Activated B cell treated with CpG ODN at 0.5 μM for 24 hours (primary cell): ENCODE measurements around the gene TP53I13. TPM values are rescaled to one million over a fixed set of nuclear protein-coding genes. Genes with fewer than 3 reads are reported as not detected.

ENCODE experiments used
- ATAC-seq: fragments of 200-7000 bp; cut with Tn5 transposase; one replicate; pipeline ENCODE4 v1.10.0; 2021; ENCODE audit warnings: low read depth, mild to moderate bottlenecking, moderate library complexity
- CTCF ChIA-PET: fragments of 350-600 bp; sonication (Branson Sonifier 250); formaldehyde crosslinking; loops from one replicate; lab custom pipeline; 2021; ENCODE audit warnings: antibody characterized with exemption; lab: Charles Lee
- POLR2A ChIA-PET: fragments of 350-600 bp; sonication (Branson Sonifier 250); formaldehyde crosslinking; loops from one replicate; lab custom pipeline; 2021; ENCODE audit warnings: antibody characterized with exemption; lab: Charles Lee
- DNase-seq: peaks from one replicate; pipeline ENCODE4 v3.0.0; 2022
- H3K27ac Mint-ChIP-seq: one replicate; pipeline ENCODE4 v1.8.0; 2020; ENCODE audit warnings: mixed read lengths
- H3K27me3 Mint-ChIP-seq: one replicate; pipeline ENCODE4 v1.8.0; 2021; ENCODE audit warnings: mixed read lengths
- H3K36me3 Mint-ChIP-seq: one replicate; pipeline ENCODE4 v1.8.0; 2021; ENCODE audit warnings: low read depth, mixed read lengths
- H3K4me1 Mint-ChIP-seq: one replicate; pipeline ENCODE4 v1.8.0; 2021; ENCODE audit warnings: mixed read lengths
- H3K4me3 Mint-ChIP-seq: one replicate; pipeline ENCODE4 v1.8.0; 2020; ENCODE audit warnings: mild to moderate bottlenecking, mixed read lengths
- H3K9me3 Mint-ChIP-seq: one replicate; pipeline ENCODE4 v1.8.0; 2020; ENCODE audit warnings: mixed read lengths
- CTCF ChIP-seq: fragments of 200-600 bp; IDR thresholded peaks from one replicate; pipeline ENCODE4 v1.8.0; 2022; ENCODE audit warnings: antibody characterized with exemption, mild to moderate bottlenecking
- intact Hi-C: fragments of 100-400 bp; cut with micrococcal nuclease; formaldehyde crosslinking; loops from one replicate; pipeline ENCODE4 v1.15.1; 2024
- total RNA-seq: library from RNA; stranded (reverse); gene quantifications from 2 replicates; pipeline ENCODE4 v1.2.3, GENCODE V29; 2022

Gene TP53I13
- total RNA-seq, 1 donor from 2014 or later: 71.2 TPM

- CTCF ChIA-PET: interaction anchor here (0.7 to 0.9 kb wide), 2 partner anchors 23 to 25 kb away, joined by 4 to 5 read pairs; no protein-coding TSS in a partner anchor
- no peak for TF ChIP-seq CTCF
- H3K4me3 Mint-ChIP-seq: peak overlapping the region; percentile 56
- H3K36me3 Mint-ChIP-seq: peaks cover 9% of the 10 kb centered on the region
- POLR2A ChIA-PET: interaction anchor here (1.3 to 1.6 kb wide), 3 partner anchors 25 to 267 kb away, joined by 3 to 5 read pairs (median 4); partner anchors contain the start of genes NUFIP2 and TAOK1
- H3K27me3 Mint-ChIP-seq: no peaks in the 10 kb centered on the region
- H3K9me3 Mint-ChIP-seq: no peaks in the 10 kb centered on the region
- ATAC-seq: peak; percentile 22
- peaks cover 84% of the 10 kb centered on the region for H3K4me1 Mint-ChIP-seq
- peak overlapping the region; percentile 82 for H3K27ac Mint-ChIP-seq
- DNase-seq: no peak
- intact Hi-C loops: loop anchor here (10.0 kb wide), 1 partner anchor 417 kb away; no protein-coding TSS in a partner anchor
These were observed 6.7 kb upstream of the TP53I13 start for GRCh38 chr17:29561554-29562517.

GRCh38 chr17:29562615-29563014, 5.9 kb upstream of the TP53I13 start:
- ChIA-PET CTCF (interaction anchor here (0.9 kb wide), 1 partner anchor 22 kb away, joined by 5 read pairs; no protein-coding TSS in a partner anchor), POLR2A (no interaction called here)
- intact Hi-C loops: loop anchor here (10.0 kb wide), 1 partner anchor 418 kb away; no protein-coding TSS in a partner anchor
- no peaks in the 10 kb centered on the region for H3K9me3 Mint-ChIP-seq
- peak overlapping the region; percentile 82 for H3K27ac Mint-ChIP-seq
- no peak for DNase-seq
- no peak for ATAC-seq
- H3K27me3 Mint-ChIP-seq: no peaks in the 10 kb centered on the region
- peaks cover 76% of the 10 kb centered on the region for H3K4me1 Mint-ChIP-seq
- peaks cover 9% of the 10 kb centered on the region for H3K36me3 Mint-ChIP-seq
- TF ChIP-seq CTCF: no peak
- no peak overlapping the region for H3K4me3 Mint-ChIP-seq

- no peak for TF ChIP-seq CTCF
- H3K27me3 Mint-ChIP-seq: no peaks in the 10 kb centered on the region
- H3K27ac Mint-ChIP-seq: peak overlapping the region; percentile 82
- H3K9me3 Mint-ChIP-seq: no peaks in the 10 kb centered on the region
- H3K4me1 Mint-ChIP-seq: peaks cover 65% of the 10 kb centered on the region
- no peak for ATAC-seq
- peak overlapping the region; percentile 46 for H3K4me3 Mint-ChIP-seq
- intact Hi-C loops: loop anchor here (10.0 kb wide), 1 partner anchor 419 kb away; no protein-coding TSS in a partner anchor
- POLR2A ChIA-PET: interaction anchor here (0.6 kb wide), 1 partner anchor 602 kb away, joined by 4 read pairs; no protein-coding TSS in a partner anchor
- CTCF ChIA-PET: interaction anchor here (0.6 kb wide), 1 partner anchor 224 kb away, joined by 3 read pairs; no protein-coding TSS in a partner anchor
- no peak for DNase-seq
- peaks cover 11% of the 10 kb centered on the region for H3K36me3 Mint-ChIP-seq
These were observed 4.7 kb upstream of the TP53I13 start for GRCh38 chr17:29563816-29564215.

- ATAC-seq: peak; percentile 3
- intact Hi-C loops: loop anchor here (2.0 to 10.0 kb wide), 7 partner anchors 29 to 1746 kb away; partner anchors contain the start of genes EVI2B, NEK8, NUFIP2 and TLCD1
- Mint-ChIP-seq H3K27ac (peak overlapping the region; percentile 91), H3K4me3 (peak overlapping the region; percentile 92), H3K36me3 (peaks cover 11% of the 10 kb centered on the region), H3K9me3 (no peaks in the 10 kb centered on the region), H3K4me1 (peaks cover 54% of the 10 kb centered on the region), H3K27me3 (no peaks in the 10 kb centered on the region)
- ChIA-PET CTCF (interaction anchor here (0.9 to 3.1 kb wide), 7 partner anchors 14 to 365 kb away, joined by 3 to 19 read pairs (median 3); no protein-coding TSS in a partner anchor), POLR2A (interaction anchor here (0.5 to 4.0 kb wide), 6 partner anchors 10 to 364 kb away, joined by 3 to 13 read pairs (median 4); partner anchors contain the start of gene SSH2)
- DNase-seq: peak; percentile 59
- TF ChIP-seq CTCF: no peak
These were observed 2.6 kb upstream of the TP53I13 start for GRCh38 chr17:29565643-29566472.
